ENCODE results near the gene SIX4.

The SIX4 gene

DNA sequence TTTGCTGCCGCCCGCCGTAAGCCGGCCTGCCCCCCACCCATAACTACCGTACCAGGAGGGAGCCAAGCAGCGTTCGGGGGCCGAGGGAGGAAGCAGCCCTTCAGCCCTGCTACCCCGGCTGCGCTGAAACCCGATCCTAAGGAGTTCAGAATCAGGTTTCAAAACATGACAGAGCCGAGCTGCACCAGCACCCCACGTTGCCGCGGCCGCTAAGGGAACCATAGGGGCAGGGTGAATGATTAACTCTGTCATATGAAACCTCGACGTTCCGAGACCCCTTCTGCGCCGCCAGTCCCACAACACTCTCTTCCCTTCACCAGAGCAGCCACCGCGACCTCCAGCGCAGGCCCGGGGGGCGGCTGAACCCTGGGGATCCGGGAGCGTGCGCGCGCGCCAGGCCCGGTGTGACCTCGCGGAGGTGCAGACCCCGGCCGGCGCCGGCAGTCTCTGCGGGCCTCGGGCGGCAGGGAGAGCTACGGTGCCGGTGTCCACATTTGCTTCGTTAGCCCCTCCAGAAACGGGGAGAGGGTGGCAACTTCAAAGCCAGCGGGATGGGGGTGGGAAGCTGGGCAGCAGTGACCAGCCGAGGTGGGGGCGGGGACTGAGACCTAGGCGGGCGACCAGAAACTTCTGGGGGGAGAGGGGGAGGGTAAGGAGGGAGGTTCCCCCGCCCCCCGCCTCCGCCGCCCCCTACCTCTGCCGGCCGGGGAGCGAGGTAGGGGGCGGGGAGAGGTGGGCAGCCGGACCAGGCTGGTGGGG lies 1.6 kb downstream of the SIX4 start:
- peak overlapping the region; percentile 82 for H3K4me3 ChIP-seq (ENCODE audit: low read depth, low read length)
- TF ChIP-seq, protein P1, sequence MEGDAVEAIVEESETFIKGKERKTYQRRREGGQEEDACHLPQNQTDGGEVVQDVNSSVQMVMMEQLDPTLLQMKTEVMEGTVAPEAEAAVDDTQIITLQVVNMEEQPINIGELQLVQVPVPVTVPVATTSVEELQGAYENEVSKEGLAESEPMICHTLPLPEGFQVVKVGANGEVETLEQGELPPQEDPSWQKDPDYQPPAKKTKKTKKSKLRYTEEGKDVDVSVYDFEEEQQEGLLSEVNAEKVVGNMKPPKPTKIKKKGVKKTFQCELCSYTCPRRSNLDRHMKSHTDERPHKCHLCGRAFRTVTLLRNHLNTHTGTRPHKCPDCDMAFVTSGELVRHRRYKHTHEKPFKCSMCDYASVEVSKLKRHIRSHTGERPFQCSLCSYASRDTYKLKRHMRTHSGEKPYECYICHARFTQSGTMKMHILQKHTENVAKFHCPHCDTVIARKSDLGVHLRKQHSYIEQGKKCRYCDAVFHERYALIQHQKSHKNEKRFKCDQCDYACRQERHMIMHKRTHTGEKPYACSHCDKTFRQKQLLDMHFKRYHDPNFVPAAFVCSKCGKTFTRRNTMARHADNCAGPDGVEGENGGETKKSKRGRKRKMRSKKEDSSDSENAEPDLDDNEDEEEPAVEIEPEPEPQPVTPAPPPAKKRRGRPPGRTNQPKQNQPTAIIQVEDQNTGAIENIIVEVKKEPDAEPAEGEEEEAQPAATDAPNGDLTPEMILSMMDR (IDR thresholded peaks at IDR 0.05; ENCODE audit: control insufficient read depth, extremely low read depth, insufficient read depth), result no peak
- no peak for DNase-seq (ENCODE audit: low read depth)

DNA sequence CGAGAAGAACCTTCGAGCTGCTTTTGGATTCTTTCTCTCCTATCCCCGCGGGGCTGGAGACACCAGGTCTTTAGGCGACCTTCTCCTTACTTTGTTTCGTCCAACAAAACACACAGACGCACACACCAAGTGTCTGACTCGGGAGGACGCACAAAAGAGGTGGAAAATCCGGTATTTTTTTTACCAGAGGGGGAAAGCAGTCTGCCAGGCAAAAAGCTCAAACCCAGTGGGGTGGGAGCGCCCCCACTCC lies 2.1 kb downstream of the SIX4 start:
- TF ChIP-seq, protein P1 (IDR thresholded peaks at IDR 0.05; ENCODE audit: control insufficient read depth, extremely low read depth, insufficient read depth), result no peak
- peak overlapping the region; percentile 82 for H3K4me3 ChIP-seq (ENCODE audit: low read depth, low read length)
- no peak for DNase-seq (ENCODE audit: low read depth)

DNA sequence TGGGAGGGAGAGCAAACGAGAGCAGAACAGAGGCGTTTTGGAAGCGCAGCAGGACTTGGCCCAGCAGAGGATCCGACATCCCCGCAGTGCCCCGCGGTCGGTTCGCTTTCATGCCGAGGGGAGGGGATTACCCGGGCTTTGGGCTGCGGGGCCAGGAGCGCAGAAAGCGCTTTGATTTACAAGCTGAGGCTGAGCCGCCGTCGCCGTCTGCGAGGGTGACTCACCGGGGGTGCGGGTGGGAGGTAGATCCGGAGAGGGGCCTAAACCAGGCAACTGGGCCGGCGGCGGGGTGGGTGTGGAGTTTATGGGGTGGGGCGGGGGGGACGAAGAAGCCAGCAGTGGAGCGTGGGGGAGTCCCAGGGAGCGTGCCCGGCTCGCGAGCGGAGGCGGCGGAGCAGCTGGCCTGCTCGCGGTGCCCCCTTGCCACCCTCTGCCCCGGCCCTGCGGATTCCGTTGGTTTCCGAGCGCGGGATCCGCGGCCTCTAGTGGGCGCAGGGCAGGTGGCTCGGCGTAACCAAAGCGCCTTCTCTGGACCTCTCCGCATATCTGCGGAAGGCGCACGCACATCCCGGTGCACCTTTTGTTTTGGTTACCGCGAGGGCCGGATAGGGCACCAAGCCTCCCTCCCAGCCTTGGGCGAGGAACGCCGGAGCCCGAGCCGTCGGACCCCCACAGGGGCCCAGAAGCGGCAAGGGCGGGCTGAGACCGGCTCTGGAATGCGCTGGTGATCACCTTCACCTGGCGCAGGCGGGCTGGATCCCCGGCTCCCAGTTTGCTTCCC lies 2.6 kb downstream of the SIX4 start:
- DNase-seq (ENCODE audit: low read depth), result no peak
- peak overlapping the region; percentile 82 for H3K4me3 ChIP-seq (ENCODE audit: low read depth, low read length)

DNA sequence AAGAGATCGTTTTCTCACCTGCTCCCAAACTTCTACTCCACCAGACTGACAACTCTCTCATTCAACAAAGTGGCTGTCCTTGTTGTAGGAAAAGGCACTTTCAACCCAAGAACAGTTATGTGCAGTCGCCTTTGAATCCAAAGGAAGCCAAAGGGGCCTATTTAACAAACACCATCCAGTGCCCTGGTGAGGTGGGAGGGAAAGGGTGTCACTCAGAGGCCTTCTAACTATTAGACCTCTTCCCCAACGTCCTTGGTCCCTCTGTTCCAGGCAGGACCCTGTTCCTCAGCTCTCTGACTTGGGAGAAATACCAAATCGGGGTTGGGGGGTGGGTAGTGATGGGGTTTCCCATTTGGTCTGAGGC lies 3.2 kb downstream of the SIX4 start:
- no peak for DNase-seq (ENCODE audit: low read depth)
- TF ChIP-seq, protein P1 (IDR thresholded peaks at IDR 0.05; ENCODE audit: control insufficient read depth, extremely low read depth, insufficient read depth), result no peak
- H3K4me3 ChIP-seq (ENCODE audit: low read depth, low read length), result no peak overlapping the region

More for the DNA sequence above, 2.6 kb downstream of the SIX4 start:
- TF ChIP-seq, protein P1 (IDR thresholded peaks at IDR 0.05; ENCODE audit: control insufficient read depth, extremely low read depth, insufficient read depth), result 0 out of 2 replicates have a peak, but pooled peaks have one; percentile 32

DNA sequence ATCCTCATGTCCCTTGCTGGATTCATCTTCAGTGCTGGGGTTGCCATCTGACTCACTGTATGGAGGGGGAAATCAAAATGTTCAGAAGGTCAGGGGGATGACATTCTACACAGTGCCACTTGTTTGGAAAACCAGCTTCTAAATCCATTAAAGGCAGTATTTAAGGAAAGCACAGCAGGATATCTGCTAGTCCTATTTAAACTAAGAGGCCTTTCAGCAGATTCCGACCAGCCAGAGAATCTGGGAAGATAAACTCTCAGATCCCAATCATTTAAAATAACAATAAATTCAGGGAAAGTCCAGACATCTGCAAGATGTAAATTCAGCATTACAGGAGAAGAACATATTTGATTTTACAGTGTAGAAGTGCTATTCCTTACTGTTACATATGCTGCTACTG lies 3.8 kb downstream of the SIX4 start:
- TF ChIP-seq, protein P1 (IDR thresholded peaks at IDR 0.05; ENCODE audit: control insufficient read depth, extremely low read depth, insufficient read depth), result no peak
- no peak for DNase-seq (ENCODE audit: low read depth)
- no peak overlapping the region for H3K4me3 ChIP-seq (ENCODE audit: low read depth, low read length)

DNA sequence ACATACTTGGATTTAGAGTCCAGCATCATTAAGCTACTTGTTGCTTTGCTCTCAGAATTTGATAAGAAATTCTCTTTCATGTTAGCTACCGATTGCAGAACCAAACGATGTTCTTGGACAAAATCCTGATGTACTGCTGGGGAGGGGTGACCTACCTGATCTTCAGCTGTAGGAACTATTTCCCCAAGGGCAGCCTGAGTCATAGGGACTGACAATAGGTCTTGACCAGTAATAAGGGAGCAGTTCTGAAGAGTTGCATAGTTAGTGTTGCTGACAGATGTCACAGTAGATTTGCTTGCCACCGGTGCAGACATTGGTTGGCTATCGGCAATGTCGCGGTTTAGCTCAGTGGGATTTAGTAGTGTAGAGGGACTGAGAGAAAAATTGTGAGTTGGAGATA lies 10.6 kb downstream of the SIX4 start:
- TF ChIP-seq, protein P1 (IDR thresholded peaks at IDR 0.05; ENCODE audit: control insufficient read depth, extremely low read depth, insufficient read depth), result no peak
- no peak overlapping the region for H3K4me3 ChIP-seq (ENCODE audit: low read depth, low read length)
- DNase-seq (ENCODE audit: low read depth), result no peak

Data from LNCaP clone FGC (cell line).